ENCODE data around the gene ACSL5. TPM values are rescaled to one million over a fixed set of nuclear protein-coding genes. Genes with fewer than 3 reads are reported as not detected.

Gene ACSL5
- total RNA-seq, 1 donor = 2.6 TPM

GRCh38 chr10:112442063-112442462, 68.1 kb downstream of the ACSL5 start:
- DNase-seq (ENCODE audit: low read depth) = no peak
- no peak for TF ChIP-seq CTCF (IDR thresholded peaks at IDR 0.05; ENCODE audit: insufficient read depth, low read length)

GRCh38 chr10:112446055-112446854, 72.3 kb downstream of the ACSL5 start:
- H3K4me3 ChIP-seq (ENCODE audit: low read depth, low read length) = peak overlapping the region; percentile 99
- DNase-seq (ENCODE audit: low read depth) = peak; percentile 22
- TF ChIP-seq CTCF (IDR thresholded peaks at IDR 0.05; ENCODE audit: insufficient read depth, low read length) = no peak

More at GRCh38 chr10:112442063-112442462, 68.1 kb downstream of the ACSL5 start:
- no peak overlapping the region for H3K4me3 ChIP-seq (ENCODE audit: low read depth, low read length)

- H3K4me3 ChIP-seq (ENCODE audit: low read depth, low read length) = peak within 1 kb of the TSS; percentile 99
- peak; percentile 33 for TF ChIP-seq CTCF (IDR thresholded peaks at IDR 0.05; ENCODE audit: insufficient read depth, low read length)
- DNase-seq (ENCODE audit: low read depth) = peak; percentile 88
Observed at GRCh38 chr10:112446855-112447619, 73.1 kb downstream of the ACSL5 start, which contains the start of the genes VTI1A and ZDHHC6. Gene VTI1A (plus strand): TSS chr10:112447215. CDS start chr10:112447374, 159 bp downstream. Gene ZDHHC6 (minus strand): TSS chr10:112446914. CDS start chr10:112445436, 1,478 bp downstream.

GRCh38 chr10:112447620-112447928, 73.7 kb downstream of the ACSL5 start:
- H3K4me3 ChIP-seq (ENCODE audit: low read depth, low read length) = peak overlapping the region; percentile 99
- DNase-seq (ENCODE audit: low read depth) = no peak
- TF ChIP-seq CTCF (IDR thresholded peaks at IDR 0.05; ENCODE audit: insufficient read depth, low read length) = no peak

- no peak overlapping the region for H3K4me3 ChIP-seq (ENCODE audit: low read depth, low read length)
- no peak for TF ChIP-seq CTCF (IDR thresholded peaks at IDR 0.05; ENCODE audit: insufficient read depth, low read length)
- no peak for DNase-seq (ENCODE audit: low read depth)
Observed at GRCh38 chr10:112448888-112449287, 75.0 kb downstream of the ACSL5 start.

- no peak for TF ChIP-seq CTCF (IDR thresholded peaks at IDR 0.05; ENCODE audit: insufficient read depth, low read length)
- DNase-seq (ENCODE audit: low read depth) = no peak
- H3K4me3 ChIP-seq (ENCODE audit: low read depth, low read length) = no peak overlapping the region
Observed at GRCh38 chr10:112454910-112455779, 81.2 kb downstream of the ACSL5 start.

All from fibroblast of the aortic adventitia (primary cell).